Effector memory CD8-positive, alpha-beta T cell (primary cell): ENCODE measurements around the gene FBRSL1.

Experiments
- ATAC-seq: fragments of 150-1000 bp; cut with Tn5 transposase; replicated peaks from 2 replicates; pipeline ENCODE4 v1.10.0; 2021; ENCODE audit warnings: mild to moderate bottlenecking, moderate library complexity
- DNase-seq, 3 experiments: peaks; one replicate each; pipeline ENCODE4 v3.0.0; 2021
- H3K27ac Mint-ChIP-seq, 2 donors: one replicate each; pipeline ENCODE4 v1.8.0; 2022; ENCODE audit warnings: mild to moderate bottlenecking in 2 of 2, mixed read lengths in 2 of 2, moderate library complexity in 2 of 2
- H3K27me3 Mint-ChIP-seq, 2 donors: one replicate each; pipeline ENCODE4 v1.8.0; 2022; ENCODE audit warnings: mixed read lengths in 2 of 2
- H3K36me3 Mint-ChIP-seq: one replicate; pipeline ENCODE4 v1.8.0; 2022; ENCODE audit warnings: mild to moderate bottlenecking, moderate library complexity, mixed read lengths; ENCODE audit not compliant: insufficient read depth
- H3K4me1 Mint-ChIP-seq, 2 donors: one replicate each; pipeline ENCODE4 v1.8.0; 2022; ENCODE audit warnings: low read depth in 2 of 2, mixed read lengths in 2 of 2
- H3K4me3 Mint-ChIP-seq, 2 donors: one replicate each; pipeline ENCODE4 v1.8.0; 2022; ENCODE audit warnings: mild to moderate bottlenecking in 2 of 2, mixed read lengths in 2 of 2, moderate library complexity in 2 of 2
- H3K9me3 Mint-ChIP-seq, 2 donors: one replicate each; pipeline ENCODE4 v1.8.0; 2022; ENCODE audit warnings: mixed read lengths in 2 of 2

The FBRSL1 gene

DNA sequence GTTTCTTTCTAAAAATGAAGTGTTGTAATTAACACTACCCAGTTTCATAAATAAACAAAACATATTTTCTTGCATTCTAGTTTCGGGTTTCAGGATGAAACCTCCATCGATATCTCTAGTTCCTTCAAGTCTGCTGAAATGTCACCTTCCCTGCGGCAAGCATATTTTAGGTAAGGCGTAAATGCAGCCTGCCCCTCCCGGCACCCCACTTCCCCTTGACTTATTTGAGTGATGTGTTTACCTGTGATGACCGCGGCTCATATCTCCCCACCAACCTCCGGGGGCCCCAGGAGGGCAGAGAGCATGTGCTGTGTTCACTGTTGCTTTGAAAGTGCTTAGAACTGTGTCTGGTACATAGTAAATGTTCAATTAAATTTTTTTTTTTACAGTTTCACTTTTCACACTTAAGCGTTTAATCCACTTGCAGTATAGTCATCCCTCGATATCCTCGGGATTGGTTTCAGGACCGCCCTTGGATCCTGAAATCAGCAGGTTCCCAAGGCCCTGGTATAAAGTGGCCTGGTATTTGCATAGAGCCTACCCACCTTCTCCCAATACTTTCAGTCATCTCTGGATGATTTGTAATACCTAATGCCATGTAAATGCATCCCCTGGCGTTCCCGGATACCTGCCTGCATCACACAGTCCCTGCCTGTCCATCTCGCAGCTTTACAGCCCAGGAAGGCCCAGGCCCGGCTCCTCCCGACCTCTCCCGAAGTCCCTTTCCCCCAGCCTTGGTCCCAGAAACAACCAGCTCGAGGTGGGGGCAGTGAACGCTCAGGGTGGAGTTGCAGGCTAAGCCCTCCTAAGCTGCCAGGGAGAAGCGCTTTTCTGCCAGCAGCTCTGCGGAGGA is 40.2 kb upstream of the FBRSL1 start:
- H3K4me3 Mint-ChIP-seq: peak overlapping the region in 1 of 2 donors; percentile 38
- ATAC-seq (no peak), DNase-seq (no peak)
- peaks cover 20 to 21% of the 10 kb centered on the region in 2 donors for H3K4me1 Mint-ChIP-seq
- H3K27ac Mint-ChIP-seq: no peak overlapping the region
- peaks cover 19% of the 10 kb centered on the region for H3K36me3 Mint-ChIP-seq
- peaks cover 0 to 15% of the 10 kb centered on the region in 2 donors for H3K27me3 Mint-ChIP-seq
- H3K9me3 Mint-ChIP-seq: no peaks in the 10 kb centered on the region

DNA sequence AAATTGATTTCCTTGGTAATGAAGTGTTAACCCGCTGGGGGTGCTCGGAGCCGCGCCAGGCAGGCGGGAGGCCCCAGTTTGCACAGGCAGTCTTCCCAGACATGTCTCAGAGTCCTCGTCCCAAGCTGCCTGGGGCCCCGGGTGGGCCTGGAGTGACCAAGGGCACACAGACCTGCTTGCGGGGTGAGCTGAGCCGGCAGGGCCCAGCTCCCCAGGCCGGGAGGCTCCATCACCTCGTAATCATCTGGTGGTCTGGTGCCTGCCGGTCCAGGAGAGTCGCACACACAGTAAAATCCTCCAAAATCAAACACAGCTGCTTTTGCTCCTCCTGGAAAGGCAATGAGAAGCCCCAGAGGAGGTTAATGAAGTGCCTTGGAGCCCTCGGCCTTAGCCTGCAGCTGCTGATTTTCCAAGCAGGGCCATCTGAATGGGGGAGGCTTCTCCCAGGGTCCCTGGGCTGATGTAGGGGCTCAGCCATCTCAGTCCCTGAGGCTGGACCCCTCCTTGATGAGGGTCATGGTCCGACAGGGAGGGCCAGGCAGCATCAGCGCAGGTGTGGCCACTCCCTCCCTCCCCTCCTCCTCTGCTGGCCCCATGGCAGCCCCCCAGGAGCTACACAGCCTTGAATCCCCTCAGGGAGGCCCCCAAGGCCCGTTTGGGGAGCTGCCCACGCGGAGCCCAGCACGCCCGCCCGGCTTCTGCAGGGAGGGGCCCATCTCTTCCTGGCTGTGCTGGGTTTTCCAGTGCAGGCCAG is 39.4 kb upstream of the FBRSL1 start:
- Mint-ChIP-seq H3K27me3 (peaks cover 0 to 18% of the 10 kb centered on the region in 2 donors), H3K4me1 (peaks cover 12 to 19% of the 10 kb centered on the region in 2 donors), H3K36me3 (peaks cover 11% of the 10 kb centered on the region), H3K9me3 (no peaks in the 10 kb centered on the region), H3K27ac (no peak overlapping the region), H3K4me3 (no peak overlapping the region)
- ATAC-seq (no peak), DNase-seq (no peak)

DNA sequence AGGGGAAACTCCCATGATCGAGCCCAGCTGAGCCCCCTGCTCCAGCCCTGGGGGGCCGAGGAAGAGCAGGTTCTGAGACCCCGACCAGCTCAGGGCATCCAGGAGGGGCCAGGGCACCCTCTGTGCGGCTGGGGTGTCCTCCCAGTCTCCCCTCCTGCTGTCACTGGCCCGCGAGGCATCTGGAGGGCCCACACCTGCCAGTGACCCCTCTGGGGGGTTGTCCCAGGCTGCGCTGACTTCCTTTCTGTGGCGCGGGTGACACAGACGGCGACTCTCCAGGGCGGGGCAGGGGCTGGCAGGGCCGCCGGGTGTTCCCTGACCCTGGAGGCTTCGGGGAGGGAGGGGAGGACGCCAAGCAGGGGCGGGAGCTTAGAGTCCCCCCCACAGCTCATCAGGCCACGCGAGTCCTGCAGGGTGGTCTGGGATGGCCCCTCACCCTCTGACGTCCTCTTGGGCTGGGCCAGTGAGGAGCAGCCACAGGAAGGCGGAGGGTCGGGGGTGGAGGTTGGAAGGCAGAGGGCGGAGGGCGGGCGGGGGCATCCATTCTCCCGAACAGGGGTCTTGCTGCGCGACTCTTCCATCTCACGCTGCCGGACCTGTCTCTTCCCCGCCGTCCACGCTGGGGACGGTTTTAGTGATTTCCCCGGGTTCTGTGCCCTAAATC is 38.6 kb upstream of the FBRSL1 start:
- ATAC-seq (peak; percentile 25), DNase-seq (no peak)
- peaks cover 0 to 25% of the 10 kb centered on the region in 2 donors for H3K27me3 Mint-ChIP-seq
- peaks cover 5 to 17% of the 10 kb centered on the region in 2 donors for H3K4me1 Mint-ChIP-seq
- no peak overlapping the region for H3K27ac Mint-ChIP-seq
- peaks cover 4% of the 10 kb centered on the region for H3K36me3 Mint-ChIP-seq
- no peaks in the 10 kb centered on the region for H3K9me3 Mint-ChIP-seq
- H3K4me3 Mint-ChIP-seq: no peak overlapping the region

DNA sequence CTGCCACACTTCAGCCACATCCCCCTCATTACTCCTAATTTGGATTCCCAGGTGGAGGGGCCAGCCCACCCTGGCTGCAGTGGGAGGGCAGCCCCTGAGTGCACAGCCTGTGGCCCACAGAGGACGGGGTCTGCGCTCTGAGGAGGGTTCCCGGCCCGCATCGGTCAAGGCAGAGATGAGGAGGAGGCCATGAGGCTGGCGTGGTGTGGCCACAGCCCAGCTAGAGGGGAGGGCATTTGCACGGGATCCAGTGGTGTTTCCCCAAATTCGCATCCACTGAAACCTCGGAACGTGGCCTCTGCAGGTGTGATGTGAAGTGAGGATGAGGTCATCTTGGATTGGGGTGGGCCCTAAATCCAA is 38.1 kb upstream of the FBRSL1 start:
- no peak for DNase-seq
- H3K27ac Mint-ChIP-seq: no peak overlapping the region
- peaks cover 4 to 16% of the 10 kb centered on the region in 2 donors for H3K4me1 Mint-ChIP-seq
- no peaks in the 10 kb centered on the region for H3K9me3 Mint-ChIP-seq
- peaks cover 4% of the 10 kb centered on the region for H3K36me3 Mint-ChIP-seq
- peaks cover 0 to 30% of the 10 kb centered on the region in 2 donors for H3K27me3 Mint-ChIP-seq
- ATAC-seq: no peak
- no peak overlapping the region for H3K4me3 Mint-ChIP-seq

DNA sequence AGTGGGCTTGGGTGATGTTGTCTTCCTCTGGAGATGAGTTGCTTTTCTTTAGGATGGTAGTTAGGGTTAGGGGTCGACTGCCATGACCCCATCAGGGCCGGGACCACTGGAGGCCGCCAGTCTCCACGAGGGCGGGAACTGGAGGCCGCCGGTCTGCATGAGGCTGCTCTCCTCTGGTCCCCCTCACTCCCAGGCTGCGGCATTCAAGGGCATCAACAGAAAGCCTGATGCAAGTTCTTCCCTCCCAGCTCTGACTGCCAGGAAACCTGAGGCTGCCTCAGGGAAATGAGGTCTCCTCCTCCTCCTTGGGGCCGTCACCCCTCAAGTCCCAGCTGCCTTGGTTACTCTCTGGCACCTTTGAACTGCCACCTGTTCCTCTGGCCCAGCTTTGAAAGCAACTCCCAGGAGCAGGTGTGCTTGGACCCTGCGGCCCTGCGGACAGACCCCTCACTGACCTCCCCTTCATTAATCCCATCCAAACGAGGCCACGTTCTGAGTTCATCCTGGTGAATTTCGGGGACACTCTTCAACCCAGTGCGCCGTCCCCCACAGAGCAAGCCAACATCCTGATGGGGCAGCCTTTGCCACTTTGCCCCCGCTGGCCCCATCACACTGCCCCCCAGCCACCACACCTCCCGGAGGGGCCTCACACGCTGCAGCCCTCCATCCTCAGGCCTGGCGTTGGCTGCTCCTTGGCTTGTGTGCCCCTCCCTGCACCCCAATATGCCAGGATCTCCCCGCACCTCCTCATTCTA is 37.2 kb upstream of the FBRSL1 start:
- no peak overlapping the region for H3K4me3 Mint-ChIP-seq
- DNase-seq: no peak
- ATAC-seq: no peak
- H3K9me3 Mint-ChIP-seq: no peaks in the 10 kb centered on the region
- peaks cover 4 to 16% of the 10 kb centered on the region in 2 donors for H3K4me1 Mint-ChIP-seq
- no peak overlapping the region for H3K27ac Mint-ChIP-seq
- peaks cover 4% of the 10 kb centered on the region for H3K36me3 Mint-ChIP-seq
- peaks cover 0 to 32% of the 10 kb centered on the region in 2 donors for H3K27me3 Mint-ChIP-seq

DNA sequence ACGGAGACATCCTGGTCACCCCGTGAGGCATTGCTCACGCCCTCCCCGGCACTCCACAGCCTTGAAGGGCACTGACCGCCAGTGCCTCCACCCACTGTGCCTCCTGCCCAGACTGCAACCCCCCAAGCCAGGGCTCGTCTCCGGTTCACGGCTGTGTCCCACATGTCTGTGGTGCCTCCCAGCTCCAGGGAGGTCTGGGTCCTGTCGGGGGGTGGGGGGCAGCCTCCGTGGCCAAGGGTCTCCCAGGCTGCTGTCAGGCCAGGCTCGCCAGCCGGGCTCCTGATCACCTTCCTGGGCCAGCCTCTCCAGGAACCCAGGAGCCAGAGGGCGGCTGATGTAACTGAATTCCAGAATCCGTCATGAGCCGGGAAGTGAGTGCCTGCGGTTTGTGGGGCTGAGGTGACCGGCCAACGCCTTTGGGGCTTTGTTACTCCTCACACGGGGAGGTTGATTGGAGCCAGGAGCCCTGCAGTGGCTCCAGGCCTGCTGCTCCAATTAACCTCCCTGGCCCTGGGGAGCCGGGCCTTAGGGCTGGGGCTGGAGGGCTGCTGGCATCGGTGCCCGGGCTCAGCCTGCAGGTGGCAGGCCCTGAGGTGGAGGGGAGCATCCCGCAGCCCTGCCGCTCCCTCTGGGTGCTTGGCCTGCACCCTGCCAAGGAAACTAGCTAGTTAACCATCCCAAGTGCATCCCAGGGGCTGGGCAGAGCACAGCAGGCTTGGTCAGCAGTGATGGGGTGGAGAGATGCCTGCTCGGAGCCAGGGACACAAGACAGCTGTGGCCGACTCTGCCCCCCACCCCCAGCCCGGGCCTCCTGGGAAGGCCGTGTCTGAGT is 36.4 kb upstream of the FBRSL1 start:
- Mint-ChIP-seq H3K27ac (no peak overlapping the region), H3K27me3 (peaks cover 0 to 32% of the 10 kb centered on the region in 2 donors), H3K4me1 (peaks cover 4 to 16% of the 10 kb centered on the region in 2 donors), H3K9me3 (no peaks in the 10 kb centered on the region), H3K36me3 (no peaks in the 10 kb centered on the region), H3K4me3 (no peak overlapping the region)
- no peak for ATAC-seq
- DNase-seq: no peak

DNA sequence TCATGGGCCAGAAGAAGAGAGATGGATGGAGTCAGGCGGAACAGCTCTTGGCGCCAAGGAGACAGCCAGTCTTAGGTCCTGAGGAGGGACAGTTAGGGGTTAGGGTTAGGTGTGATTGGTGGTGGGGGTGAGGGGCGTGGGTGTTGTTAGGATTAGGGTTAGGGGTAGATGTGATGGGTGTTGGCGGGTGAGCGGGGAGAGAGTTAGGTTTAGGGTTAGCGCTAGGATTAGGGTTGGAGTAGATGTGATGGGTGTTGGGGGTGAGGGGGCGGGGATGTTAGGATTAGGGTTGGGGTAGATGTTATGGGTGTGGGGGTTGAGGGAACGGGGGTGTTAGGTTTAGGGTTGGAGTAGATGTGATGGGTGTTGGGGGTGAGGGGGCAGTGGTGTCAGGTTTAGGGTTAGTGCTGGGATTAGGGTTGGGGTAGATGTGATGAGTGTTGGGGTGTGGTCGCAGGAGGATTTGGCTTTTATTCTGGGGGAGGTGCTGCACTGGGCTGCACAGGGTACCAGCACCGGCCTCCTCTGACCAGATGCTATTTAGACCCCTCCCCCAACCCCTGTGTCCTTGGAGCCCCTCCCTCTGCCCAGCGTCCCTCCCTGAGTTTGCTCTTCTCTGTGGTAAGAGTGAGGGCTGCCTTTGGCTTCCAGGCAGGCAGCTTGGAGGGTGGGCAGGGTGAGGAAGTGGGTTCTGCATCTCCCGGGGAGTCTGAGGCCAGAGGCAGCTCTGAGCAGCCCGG is 35.6 kb upstream of the FBRSL1 start:
- H3K27me3 Mint-ChIP-seq: peaks cover 0 to 32% of the 10 kb centered on the region in 2 donors
- ATAC-seq (no peak), DNase-seq (no peak)
- no peak overlapping the region for H3K27ac Mint-ChIP-seq
- H3K4me1 Mint-ChIP-seq: peaks cover 4 to 16% of the 10 kb centered on the region in 2 donors
- no peaks in the 10 kb centered on the region for H3K36me3 Mint-ChIP-seq
- H3K4me3 Mint-ChIP-seq: no peak overlapping the region
- H3K9me3 Mint-ChIP-seq: no peaks in the 10 kb centered on the region

DNA sequence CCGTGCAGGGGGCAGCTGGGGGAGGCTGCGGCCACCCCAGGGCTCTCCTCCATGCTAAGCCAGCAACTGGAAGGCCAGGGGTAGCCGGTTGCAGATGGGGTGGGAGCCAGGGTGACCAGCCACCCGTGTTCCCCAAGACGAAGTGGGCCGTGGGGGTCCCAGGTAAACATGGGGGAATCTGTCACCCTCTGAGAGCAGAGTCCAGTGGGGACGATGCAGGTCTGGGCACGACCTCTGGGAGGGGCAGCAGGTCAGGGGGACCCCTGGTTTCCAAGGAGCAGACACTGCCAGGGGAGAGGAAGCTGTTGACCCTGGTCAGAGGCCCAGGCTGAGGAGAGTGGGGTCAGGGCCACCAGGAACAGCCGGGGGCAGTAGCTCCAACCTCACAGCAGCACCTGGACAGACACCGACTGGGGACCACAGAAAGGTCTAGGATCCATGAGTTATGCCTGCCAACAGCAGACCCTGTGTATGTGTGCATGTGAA is 35.0 kb upstream of the FBRSL1 start:
- Mint-ChIP-seq H3K9me3 (no peaks in the 10 kb centered on the region), H3K36me3 (no peaks in the 10 kb centered on the region), H3K27me3 (peaks cover 0 to 32% of the 10 kb centered on the region in 2 donors), H3K4me3 (no peak overlapping the region), H3K27ac (no peak overlapping the region), H3K4me1 (peaks cover 0 to 13% of the 10 kb centered on the region in 2 donors)
- DNase-seq (no peak), ATAC-seq (no peak)

DNA sequence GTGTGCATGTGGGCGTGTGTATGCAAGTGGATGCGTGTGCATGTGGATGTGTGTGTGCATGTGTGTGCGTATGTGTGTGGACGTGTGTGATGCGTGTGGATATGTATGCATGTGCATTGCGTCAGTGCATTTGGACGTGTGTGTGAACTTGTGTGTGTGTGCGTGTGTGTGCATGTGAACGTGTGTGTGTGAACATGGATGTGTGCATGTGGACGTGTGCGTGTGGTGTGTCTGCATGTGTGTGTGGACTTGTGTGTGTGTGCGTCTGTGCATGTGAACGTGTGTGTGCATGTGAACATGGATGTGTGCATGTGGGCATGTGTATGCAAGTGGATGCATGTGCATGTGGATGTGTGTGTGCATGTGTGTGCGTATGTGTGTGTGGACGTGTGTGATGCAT is 34.4 kb upstream of the FBRSL1 start:
- Mint-ChIP-seq H3K27ac (no peak overlapping the region), H3K27me3 (peaks cover 0 to 32% of the 10 kb centered on the region in 2 donors), H3K4me1 (peaks cover 0 to 13% of the 10 kb centered on the region in 2 donors), H3K36me3 (no peaks in the 10 kb centered on the region), H3K9me3 (no peaks in the 10 kb centered on the region), H3K4me3 (no peak overlapping the region)
- DNase-seq (no peak), ATAC-seq (no peak)

DNA sequence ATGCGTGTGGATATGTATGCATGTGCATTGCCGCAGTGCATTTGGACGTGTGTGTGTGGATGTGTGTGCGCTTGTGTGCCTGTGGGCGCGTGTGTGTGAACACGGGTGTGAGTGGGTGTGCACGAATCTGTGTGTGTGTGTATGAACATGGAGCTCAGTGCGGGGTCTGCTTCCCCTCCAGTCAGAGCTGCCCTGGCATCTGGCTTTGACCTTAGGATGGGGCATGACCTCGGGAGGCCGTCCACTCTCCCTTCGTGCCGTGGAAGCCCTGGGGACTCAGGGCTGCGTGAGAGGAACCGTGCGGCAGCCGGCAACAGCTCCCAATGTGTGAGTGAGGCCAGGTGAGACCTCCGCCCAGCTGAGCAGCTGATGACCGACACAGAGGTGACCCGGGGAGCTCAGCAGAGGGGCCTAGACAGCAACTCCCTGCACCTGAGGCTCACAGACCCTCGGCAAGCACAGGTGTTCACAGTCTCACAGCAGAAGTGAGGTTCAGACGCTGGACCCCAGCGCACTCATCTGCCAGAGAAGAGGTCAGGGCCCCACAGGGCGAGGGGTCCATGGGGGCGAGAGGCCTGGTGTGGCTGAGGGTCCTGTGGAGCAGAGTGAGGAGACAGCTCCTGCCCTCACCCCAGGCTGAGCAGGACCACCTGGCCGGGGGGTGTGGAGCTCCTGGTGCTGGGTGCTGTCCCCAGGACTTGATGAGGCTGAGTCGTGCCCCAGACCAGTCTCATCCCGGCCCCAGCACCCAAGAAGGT is 33.6 kb upstream of the FBRSL1 start:
- Mint-ChIP-seq H3K4me1 (peaks cover 0 to 13% of the 10 kb centered on the region in 2 donors), H3K9me3 (no peaks in the 10 kb centered on the region), H3K4me3 (no peak overlapping the region), H3K27me3 (peaks cover 0 to 32% of the 10 kb centered on the region in 2 donors), H3K27ac (peak overlapping the region in 1 of 2 donors; percentile 57), H3K36me3 (no peaks in the 10 kb centered on the region)
- DNase-seq: no peak
- no peak for ATAC-seq

DNA sequence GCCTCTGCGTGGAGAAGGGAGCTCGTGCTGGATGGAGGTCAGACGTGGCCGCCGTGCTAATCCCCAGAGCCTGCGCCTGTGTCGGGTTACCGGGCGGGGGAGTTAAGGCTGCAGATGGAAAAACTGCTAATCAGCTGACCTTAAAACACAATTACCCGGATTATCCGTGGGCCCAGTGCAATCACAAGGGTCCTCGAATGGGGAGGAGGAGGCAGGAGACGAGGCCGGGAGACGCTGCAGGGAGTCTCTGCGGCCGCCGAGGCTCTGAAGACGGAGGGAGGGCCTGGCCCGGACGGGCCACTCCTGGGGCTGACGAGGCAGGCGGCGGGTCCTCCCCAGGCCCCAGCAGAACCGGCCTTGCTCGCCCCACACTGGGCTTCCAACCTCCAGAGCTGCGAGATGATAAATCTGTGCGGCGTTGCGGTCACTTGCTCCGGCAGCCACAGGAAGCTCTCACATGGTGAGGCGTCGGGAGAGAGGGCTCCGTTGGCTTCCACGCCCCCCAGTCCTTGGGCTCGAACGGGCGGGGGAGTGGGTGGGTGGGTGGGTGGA is 32.9 kb upstream of the FBRSL1 start:
- H3K4me1 Mint-ChIP-seq: peaks cover 0 to 13% of the 10 kb centered on the region in 2 donors
- DNase-seq (no peak), ATAC-seq (no peak)
- H3K36me3 Mint-ChIP-seq: no peaks in the 10 kb centered on the region
- no peak overlapping the region for H3K4me3 Mint-ChIP-seq
- H3K27ac Mint-ChIP-seq: peak overlapping the region in 1 of 2 donors; percentile 57
- peaks cover 0 to 27% of the 10 kb centered on the region in 2 donors for H3K27me3 Mint-ChIP-seq
- no peaks in the 10 kb centered on the region for H3K9me3 Mint-ChIP-seq
